ENCODE data around the gene PCDHGB3.

The PCDHGB3 gene

GRCh38 chr5:141421489-141421855 lies 51.4 kb downstream of the PCDHGB3 start:
- no peak for DNase-seq
